HL-60 (cell line): Measurements from ENCODE around the gene PCYT1A.

Source experiments
- CTCF ChIP-seq: IDR thresholded peaks from one replicate; pipeline ENCODE4 v1.5.1; 2011; ENCODE audit warnings: low read length, control low read depth, inconsistent platforms; ENCODE audit not compliant: insufficient read depth
- GABPA ChIP-seq: IDR thresholded peaks from 2 replicates; pipeline ENCODE4 v1.6.1; 2012; ENCODE audit warnings: low read depth
- POLR2AphosphoS5 ChIP-seq: IDR thresholded peaks from 2 replicates; pipeline ENCODE4 v1.6.1; 2012; ENCODE audit warnings: low read depth
- REST ChIP-seq: IDR thresholded peaks from 2 replicates; pipeline ENCODE4 v1.6.1; 2012; ENCODE audit warnings: low read depth; ENCODE audit not compliant: insufficient replicate concordance

- TF ChIP-seq POLR2AphosphoS5 (no peak), CTCF (no peak), REST (no peak), GABPA (no peak)
Observed at GRCh38 chr3:196207159-196207832, 80.2 kb downstream of the PCYT1A start.
